WTC11 (cell line): ENCODE data around the gene KCNK5.

Experiments
- ATF1 ChIP-seq: sonication (generic); formaldehyde crosslinking; IDR thresholded peaks from 2 replicates; pipeline ENCODE4 v1.8.1; 2023; ENCODE audit warnings: mild to moderate bottlenecking, moderate library complexity, missing genetic modification reagents
- CBFB ChIP-seq: sonication (generic); formaldehyde crosslinking; IDR thresholded peaks from 2 replicates; pipeline ENCODE4 v1.8.1; 2022; ENCODE audit warnings: mild to moderate bottlenecking, low read depth, missing genetic modification reagents
- ESRRA ChIP-seq: sonication (generic); formaldehyde crosslinking; IDR thresholded peaks from 2 replicates; pipeline ENCODE4 v1.8.1; 2022; ENCODE audit warnings: mild to moderate bottlenecking, missing genetic modification reagents, borderline replicate concordance
- FOXK1 ChIP-seq: sonication (generic); formaldehyde crosslinking; IDR thresholded peaks from 2 replicates; pipeline ENCODE4 v1.8.0; 2022; ENCODE audit warnings: mild to moderate bottlenecking, moderate library complexity, missing genetic modification reagents
- SP1 ChIP-seq: sonication (generic); formaldehyde crosslinking; conservative IDR thresholded peaks from 2 replicates; pipeline ENCODE4 v1.8.1; 2022; ENCODE audit warnings: missing genetic modification reagents
- TEAD1 ChIP-seq: sonication (generic); formaldehyde crosslinking; IDR thresholded peaks from 2 replicates; pipeline ENCODE4 v1.8.0; 2022; ENCODE audit warnings: mild to moderate bottlenecking, missing genetic modification reagents
- TP53 ChIP-seq: sonication (generic); formaldehyde crosslinking; IDR thresholded peaks from 2 replicates; pipeline ENCODE4 v1.8.1; 2023; ENCODE audit warnings: mild to moderate bottlenecking, missing genetic modification reagents
- ZNF416 ChIP-seq: fragments of 250-450 bp; sonication (Bioruptor Pico); IDR thresholded peaks from 2 replicates; pipeline ENCODE4 v1.9.0; 2021; ENCODE audit warnings: mild to moderate bottlenecking, inconsistent platforms
- TF ChIP-seq, protein P1 (sequence below): fragments of 200-600 bp; IDR thresholded peaks from 2 replicates; pipeline ENCODE4 v1.8.0; 2022; ENCODE audit warnings: antibody characterized with exemption
- TF ChIP-seq, protein P2 (sequence below): sonication (generic); formaldehyde crosslinking; conservative IDR thresholded peaks from 2 replicates; pipeline ENCODE4 v1.8.1; 2022; ENCODE audit warnings: mild to moderate bottlenecking, missing genetic modification reagents
- TF ChIP-seq, protein P3 (sequence below): sonication (generic); formaldehyde crosslinking; IDR thresholded peaks from 2 replicates; pipeline ENCODE4 v1.8.1; 2023; ENCODE audit warnings: mild to moderate bottlenecking, moderate library complexity, missing genetic modification reagents
- TF ChIP-seq, protein P4 (sequence below): sonication (generic); formaldehyde crosslinking; IDR thresholded peaks from 2 replicates; pipeline ENCODE4 v1.8.0; 2022; ENCODE audit warnings: mild to moderate bottlenecking, missing genetic modification reagents

DNA sequence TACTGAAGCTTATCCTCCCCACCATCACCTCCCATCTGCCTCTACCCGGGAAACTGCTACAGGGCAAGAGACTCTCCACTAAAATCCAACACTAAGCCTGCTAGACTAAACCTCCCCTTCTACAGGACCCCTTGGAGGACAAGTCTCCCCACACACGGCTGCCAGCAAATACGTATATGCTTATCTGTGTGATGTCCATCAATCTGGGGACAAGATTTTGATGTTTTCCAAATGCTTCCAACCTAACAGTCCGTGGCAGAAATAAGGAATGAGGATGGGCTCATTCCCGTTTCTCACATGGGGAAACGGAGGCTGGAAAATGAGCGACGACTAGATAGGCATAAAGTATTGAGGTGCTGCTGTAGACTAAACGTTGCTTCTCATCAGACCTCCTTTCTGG is 1.8 kb downstream of the KCNK5 start:
- TF ChIP-seq FOXK1 (CRISPR knock-in tag) (no peak), ATF1 (no peak), ZNF416 (CRISPR knock-in tag) (no peak), CBFB (CRISPR knock-in tag) (no peak), TEAD1 (CRISPR knock-in tag) (no peak), ESRRA (no peak), SP1 (CRISPR knock-in tag) (no peak), TP53 (CRISPR knock-in tag) (no peak)
- TF ChIP-seq, protein P1, sequence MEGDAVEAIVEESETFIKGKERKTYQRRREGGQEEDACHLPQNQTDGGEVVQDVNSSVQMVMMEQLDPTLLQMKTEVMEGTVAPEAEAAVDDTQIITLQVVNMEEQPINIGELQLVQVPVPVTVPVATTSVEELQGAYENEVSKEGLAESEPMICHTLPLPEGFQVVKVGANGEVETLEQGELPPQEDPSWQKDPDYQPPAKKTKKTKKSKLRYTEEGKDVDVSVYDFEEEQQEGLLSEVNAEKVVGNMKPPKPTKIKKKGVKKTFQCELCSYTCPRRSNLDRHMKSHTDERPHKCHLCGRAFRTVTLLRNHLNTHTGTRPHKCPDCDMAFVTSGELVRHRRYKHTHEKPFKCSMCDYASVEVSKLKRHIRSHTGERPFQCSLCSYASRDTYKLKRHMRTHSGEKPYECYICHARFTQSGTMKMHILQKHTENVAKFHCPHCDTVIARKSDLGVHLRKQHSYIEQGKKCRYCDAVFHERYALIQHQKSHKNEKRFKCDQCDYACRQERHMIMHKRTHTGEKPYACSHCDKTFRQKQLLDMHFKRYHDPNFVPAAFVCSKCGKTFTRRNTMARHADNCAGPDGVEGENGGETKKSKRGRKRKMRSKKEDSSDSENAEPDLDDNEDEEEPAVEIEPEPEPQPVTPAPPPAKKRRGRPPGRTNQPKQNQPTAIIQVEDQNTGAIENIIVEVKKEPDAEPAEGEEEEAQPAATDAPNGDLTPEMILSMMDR, result no peak
- TF ChIP-seq, protein P2, sequence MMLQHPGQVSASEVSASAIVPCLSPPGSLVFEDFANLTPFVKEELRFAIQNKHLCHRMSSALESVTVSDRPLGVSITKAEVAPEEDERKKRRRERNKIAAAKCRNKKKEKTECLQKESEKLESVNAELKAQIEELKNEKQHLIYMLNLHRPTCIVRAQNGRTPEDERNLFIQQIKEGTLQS (CRISPR knock-in tag), result no peak
- TF ChIP-seq, protein P3, sequence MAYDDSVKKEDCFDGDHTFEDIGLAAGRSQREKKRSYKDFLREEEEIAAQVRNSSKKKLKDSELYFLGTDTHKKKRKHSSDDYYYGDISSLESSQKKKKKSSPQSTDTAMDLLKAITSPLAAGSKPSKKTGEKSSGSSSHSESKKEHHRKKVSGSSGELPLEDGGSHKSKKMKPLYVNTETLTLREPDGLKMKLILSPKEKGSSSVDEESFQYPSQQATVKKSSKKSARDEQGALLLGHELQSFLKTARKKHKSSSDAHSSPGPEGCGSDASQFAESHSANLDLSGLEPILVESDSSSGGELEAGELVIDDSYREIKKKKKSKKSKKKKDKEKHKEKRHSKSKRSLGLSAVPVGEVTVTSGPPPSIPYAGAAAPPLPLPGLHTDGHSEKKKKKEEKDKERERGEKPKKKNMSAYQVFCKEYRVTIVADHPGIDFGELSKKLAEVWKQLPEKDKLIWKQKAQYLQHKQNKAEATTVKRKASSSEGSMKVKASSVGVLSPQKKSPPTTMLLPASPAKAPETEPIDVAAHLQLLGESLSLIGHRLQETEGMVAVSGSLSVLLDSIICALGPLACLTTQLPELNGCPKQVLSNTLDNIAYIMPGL (CRISPR knock-in tag), result no peak
- TF ChIP-seq, protein P4, sequence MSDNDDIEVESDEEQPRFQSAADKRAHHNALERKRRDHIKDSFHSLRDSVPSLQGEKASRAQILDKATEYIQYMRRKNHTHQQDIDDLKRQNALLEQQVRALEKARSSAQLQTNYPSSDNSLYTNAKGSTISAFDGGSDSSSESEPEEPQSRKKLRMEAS (CRISPR knock-in tag), result no peak
